Myocyte (in vitro differentiated cells): ENCODE results near the gene MRPL12. TPM values are rescaled to one million over a fixed set of nuclear protein-coding genes. Genes with fewer than 3 reads are reported as not detected.
"Not testable (repeated sequence)": the region's sequence is repeated elsewhere in the genome, so short reads cannot be mapped to it uniquely, and the experiment has no call there.

Source experiments
- DNase-seq: peaks from one replicate; pipeline ENCODE4 v3.0.0-alpha.2; 2012; ENCODE audit warnings: low read depth
- polyA plus RNA-seq: library from polyadenylated mRNA; unstranded; fragments of >200 nt; gene quantifications from one replicate; pipeline ENCODE4 v1.2.1, GENCODE V29; 2012; ENCODE audit warnings: missing spikeins
- total RNA-seq: library from RNA; depleted of rRNA; stranded (reverse); fragments of >200 nt; gene quantifications from 2 replicates; pipeline ENCODE4 v1.2.3, GENCODE V29; 2014

The MRPL12 gene
- total RNA-seq, result 16.2 and 26.6 TPM in 2 replicates
- 77.2 TPM for polyA plus RNA-seq

DNA sequence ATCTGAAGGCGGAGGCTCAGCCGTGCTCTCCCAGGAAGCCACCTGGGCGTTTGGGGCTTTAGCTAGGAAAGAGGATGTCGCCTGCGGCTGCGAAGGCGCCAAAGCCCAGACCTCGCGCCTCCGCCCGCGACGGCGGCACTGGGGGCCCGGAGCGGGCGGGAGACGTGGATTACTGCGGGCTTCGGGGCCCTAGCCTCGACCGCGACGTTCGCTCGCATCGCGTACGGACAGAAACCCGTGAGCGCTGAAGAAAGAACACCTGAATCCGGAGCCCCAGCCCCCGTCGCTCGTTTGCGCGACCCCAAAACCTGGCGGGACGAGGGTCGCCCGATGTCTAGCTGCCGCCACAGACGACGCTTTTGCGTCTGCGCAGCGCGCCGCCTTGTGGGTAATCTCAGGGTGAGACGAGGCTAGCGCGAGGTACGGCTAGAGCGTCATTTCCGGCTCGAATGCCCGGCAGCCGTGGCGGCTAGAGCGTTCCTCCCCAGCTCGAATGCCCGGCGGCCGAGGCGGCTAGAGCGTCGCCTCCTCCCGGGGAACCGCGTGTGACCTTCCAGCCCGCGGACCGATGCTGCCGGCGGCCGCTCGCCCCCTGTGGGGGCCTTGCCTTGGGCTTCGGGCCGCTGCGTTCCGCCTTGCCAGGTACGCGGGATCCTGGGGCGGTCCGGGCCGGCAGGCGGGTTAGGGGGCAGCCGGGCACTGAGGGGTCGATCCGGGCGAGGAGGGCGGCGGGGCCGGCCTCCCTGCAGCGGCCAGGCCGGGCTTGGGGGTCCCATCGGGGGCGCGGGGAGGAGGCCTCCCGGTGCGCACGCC is at the start of gene MRPL12:
Gene MRPL12, plus strand, starts transcription at position 434 of the 813 bp plus-strand sequence. Its CDS starts 135 bp downstream, at position 569.
- peak; percentile 95 for DNase-seq

DNA sequence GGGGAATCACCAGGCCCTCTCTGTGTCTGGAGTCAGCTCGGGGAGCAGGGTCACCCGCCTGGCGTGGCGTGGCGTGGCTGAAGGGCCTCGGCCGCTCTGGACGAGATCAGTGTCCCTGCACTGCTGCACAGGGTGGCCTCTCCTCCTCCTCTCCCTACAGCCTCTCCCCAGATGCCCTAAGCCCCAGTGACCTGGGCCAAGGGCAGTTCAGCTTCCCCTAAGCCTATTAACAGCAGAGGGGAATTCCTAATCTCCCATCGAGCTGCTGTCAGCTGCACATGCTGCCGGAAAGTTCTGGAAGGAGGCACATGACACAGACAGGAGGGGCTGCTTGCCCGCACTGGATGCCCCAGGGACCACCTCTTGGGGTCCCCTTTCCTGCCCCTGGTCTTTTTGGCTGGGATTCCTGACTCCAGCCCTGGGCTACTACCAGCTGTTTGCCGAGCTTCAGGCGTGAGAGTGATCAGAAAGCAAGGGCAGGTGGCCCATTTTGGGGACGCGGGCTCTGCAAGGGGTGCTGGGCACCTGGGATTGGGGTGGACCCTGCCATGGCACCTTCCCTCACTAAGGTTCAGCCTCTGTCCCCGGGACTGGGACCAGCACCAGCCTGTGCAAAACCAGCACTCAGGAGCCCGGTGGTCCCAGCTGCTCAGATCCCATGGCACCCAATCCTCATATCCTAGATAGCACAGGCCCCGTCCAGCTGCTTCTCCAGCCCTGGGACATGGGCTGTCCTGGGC is 47.6 kb upstream of the MRPL12 start:
- no peak for DNase-seq

DNA sequence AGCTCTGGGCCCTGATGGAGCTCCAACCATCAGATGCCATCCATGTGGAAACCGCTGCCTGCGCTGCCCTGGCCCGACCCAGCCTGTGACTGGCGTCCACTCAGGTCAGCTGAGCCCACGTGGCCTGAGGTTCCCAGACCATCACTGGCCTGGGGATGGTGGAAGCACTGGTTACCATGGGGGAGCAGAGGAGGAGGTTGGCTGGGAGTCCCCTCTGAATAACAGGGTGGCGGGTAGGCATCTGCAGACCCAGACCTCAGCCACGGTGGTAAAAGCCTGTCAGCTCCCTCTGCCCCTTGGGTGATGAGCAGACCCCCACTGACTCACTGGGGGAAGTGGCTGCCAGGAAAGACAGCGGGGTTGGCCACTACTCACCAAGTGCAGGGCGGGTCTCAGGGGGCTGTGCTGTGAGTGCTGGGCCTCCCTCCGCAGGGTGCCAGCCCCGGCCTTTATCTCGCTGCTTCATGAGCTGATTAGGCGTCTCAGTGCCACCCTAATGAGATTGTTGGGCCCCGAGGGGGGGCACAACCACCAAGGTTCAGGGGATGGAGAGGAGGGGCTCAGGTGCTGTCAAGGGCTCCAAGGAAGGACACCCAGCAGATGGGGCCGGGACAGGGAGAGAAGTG is 46.9 kb upstream of the MRPL12 start, which contains the start of gene PDE6G:
Gene PDE6G, minus strand, starts transcription at position 425 of the 626 bp plus-strand sequence. CDS start 3,237 bp downstream, outside the sequence.
- no peak for DNase-seq

DNA sequence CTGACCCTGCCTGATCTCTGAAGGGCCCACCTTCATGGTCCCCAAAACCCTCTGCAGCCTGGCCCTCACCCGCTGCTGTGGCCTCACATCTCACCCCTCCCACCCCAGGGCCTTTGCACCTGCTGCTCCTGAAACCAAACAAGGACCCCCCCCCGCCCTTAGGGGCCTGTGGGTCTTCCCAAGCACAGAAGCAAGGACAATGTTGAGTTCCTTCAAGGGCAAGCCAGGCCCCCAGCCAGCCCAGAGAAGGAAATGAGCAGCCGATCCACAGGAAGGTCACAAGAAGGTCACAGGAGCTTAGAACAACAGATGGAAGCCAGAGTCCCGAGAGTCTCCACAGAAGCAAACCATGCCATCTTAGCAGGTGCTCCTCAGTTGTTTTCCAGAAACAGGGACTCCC is 46.3 kb upstream of the MRPL12 start:
- no peak for DNase-seq

DNA sequence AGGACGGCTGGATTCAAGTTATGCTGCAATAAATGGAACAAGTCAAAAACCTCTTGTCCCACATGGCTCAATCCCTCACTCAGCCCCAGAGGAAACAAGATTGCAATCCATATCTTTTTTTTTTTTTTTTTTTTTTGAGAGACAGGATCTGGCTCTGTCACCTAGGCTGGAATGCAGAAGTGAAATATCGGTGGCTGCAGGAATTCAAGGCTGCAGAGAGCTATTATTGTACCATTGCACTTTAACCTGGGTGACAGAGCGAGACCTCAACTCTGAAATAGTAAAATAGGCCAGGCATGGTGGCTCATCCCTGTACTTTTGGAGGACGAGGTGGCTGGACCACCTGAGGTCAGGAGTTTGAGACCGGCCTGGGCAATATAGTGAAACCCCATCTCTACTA is 44.1 kb upstream of the MRPL12 start:
- no peak for DNase-seq

DNA sequence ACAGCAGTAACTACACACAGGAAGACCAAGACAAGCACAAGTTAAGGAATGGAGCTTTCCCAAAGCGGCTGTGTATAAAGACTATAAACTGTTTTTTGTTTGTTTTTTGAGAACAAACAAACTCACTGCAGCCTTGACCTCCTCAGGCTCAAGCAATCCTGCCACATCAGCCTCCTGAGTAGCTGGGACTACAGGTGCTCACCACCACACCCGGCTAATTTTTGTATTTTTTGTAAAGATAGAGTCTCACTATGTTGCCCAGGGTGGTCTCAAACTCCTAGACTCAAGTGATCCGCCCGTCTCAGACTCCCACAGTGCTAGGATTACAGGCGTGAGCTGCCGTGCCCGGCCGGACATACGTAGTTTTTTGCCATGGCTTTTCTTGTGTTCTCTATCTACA is 42.7 kb upstream of the MRPL12 start:
- no peak for DNase-seq

DNA sequence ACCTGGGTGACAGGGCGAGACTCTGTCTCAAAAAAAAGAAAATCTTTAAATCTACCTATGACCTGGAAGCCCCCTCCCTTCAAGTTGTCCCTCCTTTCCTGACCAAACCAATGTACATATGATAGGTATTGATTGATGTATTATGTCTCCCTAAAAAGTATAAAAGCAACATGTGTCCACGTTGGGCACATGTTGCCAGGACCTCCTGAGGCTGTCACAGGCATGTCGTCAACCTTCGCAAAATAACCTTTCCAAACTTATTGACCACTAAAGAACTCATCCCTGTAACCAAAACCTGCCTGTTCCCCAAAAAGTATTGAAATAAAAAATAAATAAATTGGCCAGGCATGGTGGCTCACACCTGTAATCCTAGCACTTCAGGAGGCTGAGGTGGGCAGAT is 41.2 kb upstream of the MRPL12 start:
- DNase-seq, result no peak

DNA sequence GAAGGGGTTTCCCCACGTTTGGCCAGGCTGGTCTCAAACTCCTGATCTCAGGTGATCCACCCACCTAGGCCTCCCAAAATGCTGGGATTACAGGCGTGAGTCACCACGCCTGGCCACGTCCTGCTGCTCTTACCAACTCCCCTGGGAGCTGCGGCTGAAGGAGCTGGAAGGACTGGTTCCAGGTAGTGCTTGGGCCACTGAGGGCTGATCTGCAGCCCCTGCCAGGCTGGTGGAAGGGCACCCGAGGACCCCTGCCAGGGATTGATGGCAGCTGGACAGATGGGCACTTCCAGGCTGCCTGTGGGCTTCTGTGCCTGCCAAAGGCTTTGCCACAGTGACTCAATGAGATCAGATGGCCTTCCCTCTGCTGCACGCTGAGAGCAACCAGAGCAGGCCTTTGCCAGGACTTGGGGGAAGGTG is 39.1 kb upstream of the MRPL12 start:
- DNase-seq, result peak; percentile 64

DNA sequence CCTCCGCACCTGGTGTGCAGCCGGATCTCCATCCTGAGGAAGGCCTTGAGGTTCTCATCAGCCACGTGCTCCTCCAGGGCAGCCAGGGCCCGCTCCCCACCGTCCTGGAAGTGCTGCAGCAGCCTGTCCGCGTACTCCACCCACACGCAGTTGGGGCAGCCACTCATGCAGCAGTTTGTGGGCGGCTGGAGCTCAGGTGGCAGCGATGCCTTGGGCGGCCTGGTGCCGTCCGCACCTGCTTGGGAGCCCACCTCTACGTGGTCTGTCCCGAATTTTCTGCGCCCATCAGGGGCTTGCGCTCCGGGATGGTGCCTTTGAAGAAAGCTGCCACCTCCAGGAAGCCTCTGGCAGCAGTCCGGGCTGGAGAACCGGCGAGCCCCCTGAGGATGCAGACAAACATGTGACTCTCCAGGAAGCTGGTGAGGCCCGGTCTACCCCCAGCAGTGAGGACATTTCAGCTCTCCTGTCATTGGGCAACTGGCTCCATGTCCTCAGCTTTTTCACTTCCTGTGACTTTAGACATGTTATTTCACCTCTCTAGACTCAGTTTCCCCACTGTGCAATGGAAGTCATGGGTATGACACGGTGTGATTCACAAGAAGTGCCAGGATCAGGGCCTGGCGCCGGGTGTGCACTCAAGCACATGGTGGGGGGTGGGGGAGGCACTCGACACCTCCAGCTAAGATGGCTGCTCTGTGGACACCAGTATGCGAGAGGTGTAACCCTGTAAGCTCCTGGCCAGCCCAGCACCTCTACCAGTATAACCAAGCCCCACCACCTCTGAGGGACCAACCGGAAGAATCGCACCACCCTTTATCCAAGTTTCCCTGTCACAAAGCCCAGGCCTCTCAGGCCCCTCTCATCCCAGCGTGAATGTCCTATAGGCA is 37.7 kb upstream of the MRPL12 start:
- no peak for DNase-seq

DNA sequence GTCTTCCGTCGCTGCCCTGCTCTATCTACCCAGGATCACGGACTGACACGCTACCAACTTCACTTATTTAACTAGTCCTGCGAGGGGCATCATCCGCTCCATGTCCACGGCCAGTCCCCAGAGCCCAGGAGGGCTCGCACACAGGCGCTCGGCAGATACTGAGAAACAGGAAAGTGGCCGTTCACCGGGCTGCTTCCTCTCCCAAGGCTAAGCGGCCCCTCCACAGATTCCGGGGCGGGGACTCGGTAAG is 37.1 kb upstream of the MRPL12 start:
- DNase-seq, result no peak

DNA sequence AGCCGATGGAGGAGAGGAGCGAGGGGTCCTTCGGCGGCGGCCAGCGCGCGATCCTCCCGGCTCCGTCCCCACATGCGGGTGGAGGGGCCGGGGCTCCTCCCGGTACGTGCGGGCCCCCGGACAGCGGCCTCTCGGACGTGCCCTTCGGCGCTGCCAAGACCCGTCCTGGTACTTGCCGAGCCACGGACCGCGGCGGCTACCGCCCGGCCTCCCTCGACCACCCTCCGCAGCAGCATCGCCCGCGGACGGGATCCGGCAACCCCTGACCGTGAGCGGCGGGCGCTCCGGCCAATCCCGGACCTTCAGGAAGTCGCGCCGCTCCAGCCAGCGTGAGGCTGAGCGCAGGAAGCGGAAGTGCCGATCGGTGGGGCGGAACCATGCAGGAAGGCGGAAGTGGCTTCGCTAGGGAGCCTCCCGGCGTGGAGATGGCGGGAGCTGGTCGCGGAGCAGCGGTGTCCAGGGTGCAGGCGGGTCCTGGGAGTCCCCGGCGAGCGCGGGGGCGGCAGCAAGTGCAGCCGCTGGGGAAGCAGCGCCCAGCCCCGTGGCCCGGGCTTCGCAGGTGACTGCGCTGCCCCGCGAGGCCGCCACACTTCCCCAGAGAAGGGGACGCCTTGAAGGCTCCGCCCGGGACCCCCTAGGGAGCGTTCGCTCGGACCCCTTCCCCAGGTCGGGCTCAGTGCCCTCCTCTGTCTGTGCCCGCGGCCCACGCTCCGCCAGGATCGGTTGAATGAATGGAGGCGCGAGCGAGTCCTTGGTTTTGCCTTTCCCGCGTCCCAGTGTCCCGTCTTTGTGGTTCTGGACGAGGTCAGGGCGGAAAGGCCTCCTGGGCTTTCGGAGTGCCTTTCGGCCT is 36.6 kb upstream of the MRPL12 start, which contains the start of the genes CCDC137 and OXLD1:
Gene CCDC137, plus strand, starts transcription at position 396 of the 850 bp plus-strand sequence. Its CDS starts 30 bp downstream, at position 426.
Gene OXLD1, minus strand, starts transcription at position 264 of the 850 bp plus-strand sequence. Its CDS starts 28 bp downstream, at position 236.
- peak; percentile 96 for DNase-seq

DNA sequence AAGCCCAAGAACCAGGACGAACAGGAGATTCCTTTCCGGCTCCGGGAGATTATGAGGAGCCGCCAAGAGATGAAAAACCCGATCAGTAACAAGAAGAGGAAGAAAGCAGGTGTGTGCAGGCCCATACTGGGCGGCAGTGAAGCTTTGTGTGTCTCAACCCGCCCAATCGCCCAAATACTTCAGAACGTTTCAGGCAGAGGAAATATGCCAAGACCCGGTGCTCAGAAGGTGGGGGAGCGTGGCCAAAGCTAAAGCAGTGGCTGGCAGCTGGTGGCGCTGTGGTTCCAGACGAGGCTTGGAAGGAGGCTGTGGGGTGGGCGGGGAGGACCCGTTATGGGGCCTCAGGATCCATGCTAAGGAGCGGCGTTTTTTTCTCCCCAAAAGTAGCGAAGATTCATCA is 35.4 kb upstream of the MRPL12 start:
- no peak for DNase-seq

DNA sequence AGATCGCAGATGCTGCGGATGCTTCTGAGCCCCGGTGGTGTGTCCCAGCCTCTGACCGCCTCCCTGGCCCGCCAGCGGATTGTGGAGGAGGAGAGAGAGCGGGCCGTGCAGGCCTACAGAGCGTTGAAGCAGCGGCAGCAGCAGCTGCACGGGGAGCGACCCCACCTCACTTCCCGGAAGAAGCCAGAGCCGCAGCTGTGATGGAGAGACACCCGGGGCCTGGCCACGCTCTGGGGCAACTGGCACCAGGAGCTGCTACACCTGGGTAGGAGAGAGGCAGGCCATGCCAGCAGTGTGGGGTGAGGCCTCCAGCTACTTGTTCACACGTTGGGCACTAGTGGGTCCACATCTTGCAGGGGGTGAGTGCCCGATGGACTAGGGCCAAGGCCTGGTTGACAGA is 30.7 kb upstream of the MRPL12 start:
- no peak for DNase-seq

DNA sequence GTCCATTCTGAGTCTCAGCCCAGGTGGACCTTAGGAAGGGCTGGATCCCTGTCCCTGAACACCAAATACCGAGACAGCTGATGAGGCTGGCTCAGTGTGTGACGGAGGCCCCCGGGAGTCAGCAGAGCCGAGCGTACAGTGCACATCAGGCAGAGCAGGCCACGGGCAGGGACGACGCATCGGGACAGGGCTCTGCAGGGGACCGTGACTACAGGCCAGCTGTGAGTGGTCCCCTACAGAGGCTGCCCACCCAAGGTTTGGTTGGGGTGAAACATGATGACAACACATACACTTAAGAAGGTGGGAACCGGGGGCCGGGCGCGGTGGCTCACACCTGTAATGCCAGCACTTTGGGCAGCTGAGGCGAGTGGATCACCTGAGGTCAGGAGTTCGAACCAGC is 30.2 kb upstream of the MRPL12 start:
- no peak for DNase-seq

DNA sequence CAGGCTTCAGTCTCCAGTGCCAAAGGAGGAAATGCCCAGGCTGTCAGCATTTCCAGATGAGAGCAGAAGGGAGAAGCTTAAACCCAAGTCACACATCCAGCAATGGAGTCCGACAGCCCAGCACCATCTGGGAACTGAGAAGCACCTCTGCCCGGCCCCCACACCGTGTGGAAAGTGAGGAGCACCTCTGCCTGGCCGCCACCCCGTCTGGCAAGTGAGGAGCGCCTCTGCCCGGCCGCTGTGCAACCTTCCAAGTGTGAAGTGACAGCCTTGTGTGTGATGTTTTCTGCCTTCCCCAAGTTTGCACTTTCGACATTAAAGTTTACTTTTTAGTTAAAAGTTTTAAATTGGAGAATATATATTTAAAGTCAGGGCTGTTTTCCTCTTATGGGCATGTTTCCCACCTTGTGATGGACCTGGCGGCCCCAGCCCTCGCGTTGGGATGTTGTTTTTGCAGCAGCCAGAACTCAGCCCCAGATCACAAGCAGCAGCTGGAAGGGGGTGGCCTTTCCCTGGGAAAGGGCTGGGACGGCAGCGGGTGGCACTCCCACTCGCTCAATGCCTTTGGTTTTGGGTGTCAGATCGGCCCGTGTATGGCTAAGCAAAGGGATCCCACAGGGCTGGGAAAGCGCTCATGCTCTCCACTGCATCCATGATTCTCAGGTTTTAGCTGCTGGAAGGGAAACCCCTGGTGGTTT is 29.5 kb upstream of the MRPL12 start:
- no peak for DNase-seq

DNA sequence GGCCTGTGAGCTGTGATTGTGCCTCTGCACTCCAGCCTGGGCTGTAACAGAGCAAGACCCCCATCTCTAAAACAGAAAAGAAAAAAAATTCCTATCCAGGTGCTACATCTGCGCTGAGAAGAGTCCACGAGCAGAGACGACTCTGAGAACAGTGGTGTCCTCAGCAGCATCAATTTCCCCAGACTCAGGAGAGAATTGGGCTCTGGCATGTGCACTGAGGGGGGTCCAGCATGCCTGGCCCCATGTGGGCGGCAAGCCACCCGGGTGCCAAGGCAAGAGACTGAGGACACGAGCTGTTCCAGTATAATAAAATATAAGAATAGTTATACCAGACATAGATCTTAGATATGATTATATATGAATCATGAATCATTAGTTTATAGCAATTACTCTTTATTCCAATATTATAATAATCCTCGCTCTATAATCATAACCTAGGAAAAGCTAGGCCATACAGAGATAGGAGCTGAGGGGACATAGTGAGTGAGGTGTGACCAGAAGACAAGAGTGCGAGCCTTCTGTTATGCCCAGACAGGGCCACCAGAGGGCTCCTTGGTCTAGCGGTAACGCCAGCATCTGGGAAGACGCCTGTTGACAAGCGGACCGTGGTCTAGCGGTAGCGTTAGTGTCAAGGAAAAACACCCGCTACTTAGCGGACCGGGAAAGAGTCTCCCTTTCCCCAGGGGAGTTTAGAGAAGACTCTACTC is 27.5 kb upstream of the MRPL12 start:
- DNase-seq, result not testable (repeated sequence)

DNA sequence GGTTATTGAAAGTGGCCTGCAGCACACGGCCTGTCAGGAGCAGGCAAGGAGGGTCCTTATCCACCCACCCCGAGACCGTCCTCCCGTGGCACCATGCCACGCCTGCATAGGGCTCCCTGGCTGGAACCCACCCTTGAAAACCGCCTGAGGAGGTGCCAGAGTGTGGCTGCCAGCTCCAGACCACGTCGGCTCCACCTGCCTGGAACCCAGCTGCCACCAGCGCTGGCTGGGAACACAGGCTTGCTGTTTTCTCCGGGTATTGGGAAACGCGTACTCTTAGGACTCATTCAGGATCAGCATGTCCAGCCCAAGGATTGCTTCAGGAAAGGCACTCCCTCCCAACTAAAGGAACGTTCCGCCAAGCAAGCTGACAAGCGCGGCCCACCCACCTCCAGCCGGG is 26.3 kb upstream of the MRPL12 start:
- no peak for DNase-seq

DNA sequence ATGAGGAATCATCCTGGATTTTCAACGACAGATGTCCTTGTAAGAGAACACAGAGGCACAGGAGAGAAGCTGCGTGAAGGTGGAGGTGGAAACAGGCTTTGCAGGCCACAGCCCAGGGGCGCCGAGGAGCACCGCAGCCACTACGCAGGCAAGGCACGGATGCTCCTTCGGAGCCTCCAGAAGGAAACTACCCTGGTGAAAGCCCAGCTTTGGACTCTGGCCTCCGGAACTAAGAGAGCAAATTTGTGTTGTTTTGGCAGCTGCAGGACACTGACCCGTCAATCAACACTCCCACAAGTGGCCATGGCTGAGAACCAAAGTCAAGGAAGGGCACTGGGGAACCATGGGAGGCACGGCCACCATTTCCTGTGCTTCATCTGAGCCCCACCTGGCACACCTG is 23.0 kb upstream of the MRPL12 start:
- DNase-seq, result no peak

DNA sequence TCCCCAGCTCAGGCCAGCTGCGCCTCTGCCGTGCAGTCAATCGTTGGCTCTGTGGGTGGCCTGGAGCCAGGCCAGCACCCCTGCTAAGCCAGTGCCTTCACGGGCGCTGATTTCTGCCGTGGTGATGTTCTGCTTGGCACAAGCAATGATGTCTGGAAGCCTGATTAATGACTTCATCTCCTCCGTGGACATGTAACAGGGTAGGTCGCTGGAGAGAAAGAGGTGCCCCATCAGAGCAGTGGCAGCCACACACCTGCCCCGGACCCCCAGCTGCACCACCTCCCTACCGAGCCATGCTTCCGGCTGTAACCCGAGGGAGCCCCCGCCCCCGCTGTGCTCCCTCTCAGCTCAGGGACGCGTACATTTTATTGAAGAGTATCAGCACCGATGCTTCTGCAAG is 21.5 kb upstream of the MRPL12 start:
- DNase-seq, result no peak
